Panc1 (cell line): Measurements from ENCODE around the gene SLC27A1.

ENCODE experiments used
- POLR2AphosphoS5 ChIP-seq: IDR thresholded peaks from 2 replicates; pipeline ENCODE4 v1.6.1; 2012; ENCODE audit warnings: mild to moderate bottlenecking, low read depth, low read length, moderate library complexity
- TF ChIP-seq, protein P1 (sequence below): fragments of 450-650 bp; IDR thresholded peaks from 2 replicates; pipeline ENCODE4 v1.5.1; 2017; ENCODE audit warnings: mild to moderate bottlenecking

DNA sequence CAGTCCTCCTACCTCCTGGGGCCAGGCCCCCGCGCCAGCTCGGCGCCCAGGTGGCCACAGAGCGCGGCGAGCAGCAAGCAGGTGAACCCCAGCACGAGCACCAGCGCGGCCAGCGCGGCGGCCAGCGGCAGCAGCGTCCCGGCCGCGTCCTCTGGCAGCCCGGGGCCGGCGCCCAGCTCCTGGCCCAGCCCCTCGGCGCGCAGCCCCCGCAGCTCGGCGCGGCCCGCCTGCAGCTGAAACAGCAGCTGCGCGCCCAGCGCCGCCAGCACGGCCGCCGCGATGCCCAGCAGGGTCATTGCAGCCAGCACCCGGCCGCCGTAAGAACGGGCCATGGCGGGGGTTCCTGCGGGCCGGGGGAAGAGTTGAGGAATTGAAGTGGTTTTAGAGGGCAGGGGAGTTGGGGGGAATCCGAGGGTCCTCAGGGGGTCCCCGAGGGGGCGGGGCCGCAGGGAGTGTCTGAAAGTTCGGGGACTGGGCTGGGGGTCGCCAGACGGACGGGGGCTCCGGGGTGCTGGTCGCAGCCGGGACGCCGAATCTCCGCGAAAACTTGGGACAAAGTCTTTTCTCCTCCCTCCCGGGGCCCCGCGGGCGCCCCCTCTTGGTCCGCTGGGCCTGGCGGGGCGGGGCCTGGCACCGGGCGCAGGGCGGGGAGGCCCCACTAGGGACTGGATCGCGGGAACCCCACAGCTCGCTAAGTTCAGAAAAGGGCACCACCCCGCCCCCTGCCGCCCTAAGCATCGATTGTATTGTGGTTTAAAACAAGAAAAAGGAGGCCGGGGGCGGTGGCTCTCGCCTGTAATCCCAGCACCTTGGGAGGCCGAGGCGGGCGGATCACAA, 22.0 kb upstream of the SLC27A1 start, which contains the start of gene TMEM221:
- TF ChIP-seq, protein P1, sequence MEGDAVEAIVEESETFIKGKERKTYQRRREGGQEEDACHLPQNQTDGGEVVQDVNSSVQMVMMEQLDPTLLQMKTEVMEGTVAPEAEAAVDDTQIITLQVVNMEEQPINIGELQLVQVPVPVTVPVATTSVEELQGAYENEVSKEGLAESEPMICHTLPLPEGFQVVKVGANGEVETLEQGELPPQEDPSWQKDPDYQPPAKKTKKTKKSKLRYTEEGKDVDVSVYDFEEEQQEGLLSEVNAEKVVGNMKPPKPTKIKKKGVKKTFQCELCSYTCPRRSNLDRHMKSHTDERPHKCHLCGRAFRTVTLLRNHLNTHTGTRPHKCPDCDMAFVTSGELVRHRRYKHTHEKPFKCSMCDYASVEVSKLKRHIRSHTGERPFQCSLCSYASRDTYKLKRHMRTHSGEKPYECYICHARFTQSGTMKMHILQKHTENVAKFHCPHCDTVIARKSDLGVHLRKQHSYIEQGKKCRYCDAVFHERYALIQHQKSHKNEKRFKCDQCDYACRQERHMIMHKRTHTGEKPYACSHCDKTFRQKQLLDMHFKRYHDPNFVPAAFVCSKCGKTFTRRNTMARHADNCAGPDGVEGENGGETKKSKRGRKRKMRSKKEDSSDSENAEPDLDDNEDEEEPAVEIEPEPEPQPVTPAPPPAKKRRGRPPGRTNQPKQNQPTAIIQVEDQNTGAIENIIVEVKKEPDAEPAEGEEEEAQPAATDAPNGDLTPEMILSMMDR, result peak; percentile 80
- no peak for TF ChIP-seq POLR2AphosphoS5
